HepG2 (cell line): Measurements from ENCODE around the gene CCL18.

Experiments
- CREB1 ChIP-seq, 2 experiments: fragments of 450-650 bp in 1 of 2; IDR thresholded peaks; 2 replicates each; pipeline ENCODE4 v1.6.1; 2016 to 2017; ENCODE audit warnings: control low read depth in 1 of 2, mild to moderate bottlenecking in 1 of 2, missing compliant biosample characterization in 1 of 2, missing genetic modification characterization in 1 of 2
- KLF16 ChIP-seq, 2 experiments: sonication (generic) in 1 of 2; formaldehyde crosslinking in 1 of 2; IDR thresholded peaks; 2 replicates each; pipeline versions ENCODE4 v1.6.1 to v1.8.0; 2016 to 2023; ENCODE audit warnings: missing genetic modification reagents in 2 of 2, missing compliant biosample characterization in 1 of 2
- SMC3 ChIP-seq: IDR thresholded peaks from 2 replicates; pipeline ENCODE4 v1.6.1; 2011; ENCODE audit warnings: low read length, improper control_type of control experiment
- YEATS4 ChIP-seq: sonication (generic); formaldehyde crosslinking; IDR thresholded peaks from 2 replicates; pipeline ENCODE4 v1.4.0; 2020; ENCODE audit warnings: missing genetic modification reagents, borderline replicate concordance
- ZNF24 ChIP-seq: fragments of 450-650 bp; IDR thresholded peaks from 2 replicates; pipeline ENCODE4 v1.6.1; 2017; ENCODE audit warnings: antibody characterized with exemption, mild to moderate bottlenecking
- TF ChIP-seq, protein P1 (sequence below): sonication (generic); formaldehyde crosslinking; IDR thresholded peaks from 2 replicates; pipeline ENCODE4 v1.4.0; 2020; ENCODE audit warnings: mild to moderate bottlenecking, missing genetic modification reagents
- TF ChIP-seq, protein P2 (sequence below): sonication (generic); formaldehyde crosslinking; IDR thresholded peaks from 2 replicates; pipeline ENCODE4 v1.9.0; 2021; ENCODE audit warnings: missing genetic modification reagents, borderline replicate concordance
- TF ChIP-seq, protein P3 (sequence below): sonication (generic); formaldehyde crosslinking; IDR thresholded peaks from 2 replicates; pipeline ENCODE4 v1.4.0; 2020; ENCODE audit warnings: low read depth, missing genetic modification reagents

DNA sequence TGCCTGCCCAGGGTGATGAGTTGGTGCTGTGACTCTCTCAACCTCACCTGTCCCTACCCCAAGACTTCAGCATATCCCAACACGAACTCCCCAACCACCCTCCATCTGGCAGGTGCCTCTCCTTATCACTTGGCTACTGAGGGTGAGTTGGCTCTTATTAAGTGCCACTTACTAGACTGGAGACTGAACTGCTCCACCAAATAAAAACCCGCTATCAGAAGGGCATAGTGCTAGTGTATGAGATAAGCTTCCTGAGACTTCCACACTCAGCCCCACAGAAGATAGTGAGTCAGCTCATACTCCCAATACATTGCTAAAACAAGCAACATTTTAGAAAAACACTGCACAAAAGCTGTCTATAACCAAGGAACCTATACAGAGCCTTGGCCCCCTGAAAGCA lies 16.0 kb upstream of the CCL18 start:
- TF ChIP-seq YEATS4 (no peak), SMC3 (no peak), KLF16 (CRISPR knock-in tag; IDR thresholded peaks at IDR 0.05) (no peak), ZNF24 (no peak), CREB1 (IDR thresholded peaks at IDR 0.05) (no peak), CREB1 (CRISPR knock-in tag; IDR thresholded peaks at IDR 0.05) (no peak)
- TF ChIP-seq, protein P1, sequence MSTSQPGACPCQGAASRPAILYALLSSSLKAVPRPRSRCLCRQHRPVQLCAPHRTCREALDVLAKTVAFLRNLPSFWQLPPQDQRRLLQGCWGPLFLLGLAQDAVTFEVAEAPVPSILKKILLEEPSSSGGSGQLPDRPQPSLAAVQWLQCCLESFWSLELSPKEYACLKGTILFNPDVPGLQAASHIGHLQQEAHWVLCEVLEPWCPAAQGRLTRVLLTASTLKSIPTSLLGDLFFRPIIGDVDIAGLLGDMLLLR, result no peak
- TF ChIP-seq, protein P2, sequence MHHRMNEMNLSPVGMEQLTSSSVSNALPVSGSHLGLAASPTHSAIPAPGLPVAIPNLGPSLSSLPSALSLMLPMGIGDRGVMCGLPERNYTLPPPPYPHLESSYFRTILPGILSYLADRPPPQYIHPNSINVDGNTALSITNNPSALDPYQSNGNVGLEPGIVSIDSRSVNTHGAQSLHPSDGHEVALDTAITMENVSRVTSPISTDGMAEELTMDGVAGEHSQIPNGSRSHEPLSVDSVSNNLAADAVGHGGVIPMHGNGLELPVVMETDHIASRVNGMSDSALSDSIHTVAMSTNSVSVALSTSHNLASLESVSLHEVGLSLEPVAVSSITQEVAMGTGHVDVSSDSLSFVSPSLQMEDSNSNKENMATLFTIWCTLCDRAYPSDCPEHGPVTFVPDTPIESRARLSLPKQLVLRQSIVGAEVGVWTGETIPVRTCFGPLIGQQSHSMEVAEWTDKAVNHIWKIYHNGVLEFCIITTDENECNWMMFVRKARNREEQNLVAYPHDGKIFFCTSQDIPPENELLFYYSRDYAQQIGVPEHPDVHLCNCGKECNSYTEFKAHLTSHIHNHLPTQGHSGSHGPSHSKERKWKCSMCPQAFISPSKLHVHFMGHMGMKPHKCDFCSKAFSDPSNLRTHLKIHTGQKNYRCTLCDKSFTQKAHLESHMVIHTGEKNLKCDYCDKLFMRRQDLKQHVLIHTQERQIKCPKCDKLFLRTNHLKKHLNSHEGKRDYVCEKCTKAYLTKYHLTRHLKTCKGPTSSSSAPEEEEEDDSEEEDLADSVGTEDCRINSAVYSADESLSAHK (CRISPR knock-in tag), result no peak
- TF ChIP-seq, protein P3, sequence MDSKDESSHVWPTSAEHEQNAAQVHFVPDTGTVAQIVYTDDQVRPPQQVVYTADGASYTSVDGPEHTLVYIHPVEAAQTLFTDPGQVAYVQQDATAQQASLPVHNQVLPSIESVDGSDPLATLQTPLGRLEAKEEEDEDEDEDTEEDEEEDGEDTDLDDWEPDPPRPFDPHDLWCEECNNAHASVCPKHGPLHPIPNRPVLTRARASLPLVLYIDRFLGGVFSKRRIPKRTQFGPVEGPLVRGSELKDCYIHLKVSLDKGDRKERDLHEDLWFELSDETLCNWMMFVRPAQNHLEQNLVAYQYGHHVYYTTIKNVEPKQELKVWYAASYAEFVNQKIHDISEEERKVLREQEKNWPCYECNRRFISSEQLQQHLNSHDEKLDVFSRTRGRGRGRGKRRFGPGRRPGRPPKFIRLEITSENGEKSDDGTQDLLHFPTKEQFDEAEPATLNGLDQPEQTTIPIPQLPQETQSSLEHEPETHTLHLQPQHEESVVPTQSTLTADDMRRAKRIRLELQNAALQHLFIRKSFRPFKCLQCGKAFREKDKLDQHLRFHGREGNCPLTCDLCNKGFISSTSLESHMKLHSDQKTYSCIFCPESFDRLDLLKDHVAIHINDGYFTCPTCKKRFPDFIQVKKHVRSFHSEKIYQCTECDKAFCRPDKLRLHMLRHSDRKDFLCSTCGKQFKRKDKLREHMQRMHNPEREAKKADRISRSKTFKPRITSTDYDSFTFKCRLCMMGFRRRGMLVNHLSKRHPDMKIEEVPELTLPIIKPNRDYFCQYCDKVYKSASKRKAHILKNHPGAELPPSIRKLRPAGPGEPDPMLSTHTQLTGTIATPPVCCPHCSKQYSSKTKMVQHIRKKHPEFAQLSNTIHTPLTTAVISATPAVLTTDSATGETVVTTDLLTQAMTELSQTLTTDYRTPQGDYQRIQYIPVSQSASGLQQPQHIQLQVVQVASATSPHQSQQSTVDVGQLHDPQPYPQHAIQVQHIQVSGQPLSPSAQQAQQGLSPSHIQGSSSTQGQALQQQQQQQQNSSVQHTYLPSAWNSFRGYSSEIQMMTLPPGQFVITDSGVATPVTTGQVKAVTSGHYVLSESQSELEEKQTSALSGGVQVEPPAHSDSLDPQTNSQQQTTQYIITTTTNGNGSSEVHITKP, result no peak
